GM19193 (cell line): ENCODE measurements around the gene ZNF217.

Experiments
- POLR2A ChIP-seq: IDR thresholded peaks from 4 replicates; pipeline ENCODE4 v1.6.1; 2011; ENCODE audit not compliant: insufficient read depth, insufficient read length; ENCODE audit errors: extremely low read depth

Gene ZNF217

GRCh38 chr20:53534037-53534436 lies 59.6 kb downstream of the ZNF217 start:
- TF ChIP-seq POLR2A: no peak

GRCh38 chr20:53533500-53533899 lies 60.1 kb downstream of the ZNF217 start:
- TF ChIP-seq POLR2A: no peak

- TF ChIP-seq POLR2A: no peak
Measured at GRCh38 chr20:53530440-53530839, 63.2 kb downstream of the ZNF217 start.

- no peak for TF ChIP-seq POLR2A
Measured at GRCh38 chr20:53529658-53530057, 64.0 kb downstream of the ZNF217 start.

GRCh38 chr20:53527196-53527595 lies 66.4 kb downstream of the ZNF217 start:
- no peak for TF ChIP-seq POLR2A

GRCh38 chr20:53524589-53525312 lies 68.9 kb downstream of the ZNF217 start:
- no peak for TF ChIP-seq POLR2A

- TF ChIP-seq POLR2A: no peak
Measured at GRCh38 chr20:53522696-53523095, 70.9 kb downstream of the ZNF217 start.

- TF ChIP-seq POLR2A: no peak
Measured at GRCh38 chr20:53522026-53522425, 71.6 kb downstream of the ZNF217 start.

- no peak for TF ChIP-seq POLR2A
Measured at GRCh38 chr20:53517146-53517545, 76.5 kb downstream of the ZNF217 start.
